Measurements from ENCODE around the gene ITGB1. TPM values are rescaled to one million over a fixed set of nuclear protein-coding genes. Genes with fewer than 3 reads are reported as not detected.

ITGB1 gene
- total and polyA plus RNA-seq, 2 of the 8 experiments (the other 6 are each of a cell fraction or from before 2014, with no cell fraction given), result 82.7 to 321 TPM

DNA sequence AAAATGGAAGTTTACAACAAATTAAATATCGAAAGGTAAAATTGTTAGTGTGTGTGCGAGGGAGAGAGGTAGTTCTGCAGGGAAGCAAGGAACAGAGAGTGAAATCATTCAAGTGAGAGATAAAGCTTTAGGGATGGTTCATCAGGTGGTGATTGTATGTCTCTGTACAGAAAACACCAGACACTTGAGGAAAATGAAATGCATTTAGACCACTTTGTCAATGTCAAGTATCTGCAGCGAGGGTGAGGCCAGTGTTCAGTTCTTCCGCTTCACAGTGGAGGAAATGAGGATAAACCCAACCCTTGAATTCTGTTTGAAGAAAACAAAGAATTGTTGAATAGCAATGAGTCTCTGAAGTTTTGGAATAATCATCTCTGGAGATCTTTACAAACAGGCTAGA is 14.4 kb upstream of the ITGB1 start (continued):
- TF ChIP-seq, protein P1, sequence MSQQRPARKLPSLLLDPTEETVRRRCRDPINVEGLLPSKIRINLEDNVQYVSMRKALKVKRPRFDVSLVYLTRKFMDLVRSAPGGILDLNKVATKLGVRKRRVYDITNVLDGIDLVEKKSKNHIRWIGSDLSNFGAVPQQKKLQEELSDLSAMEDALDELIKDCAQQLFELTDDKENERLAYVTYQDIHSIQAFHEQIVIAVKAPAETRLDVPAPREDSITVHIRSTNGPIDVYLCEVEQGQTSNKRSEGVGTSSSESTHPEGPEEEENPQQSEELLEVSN (IDR thresholded peaks at IDR 0.05), result no peak
- TF ChIP-seq BRCA1 (IDR thresholded peaks at IDR 0.05; ENCODE audit: low read depth, low read length) (no peak), POU5F1 (IDR thresholded peaks at IDR 0.05; ENCODE audit: low read depth, low read length) (no peak)

All from H1 (cell line).